Ascending aorta (tissue), 2 donors: ENCODE results near the gene NUMB. TPM values are rescaled to one million over a fixed set of nuclear protein-coding genes. Genes with fewer than 3 reads are reported as not detected.
"Not testable (repeated sequence)": the region's sequence is repeated elsewhere in the genome, so short reads cannot be mapped to it uniquely, and the experiment has no call there.

ENCODE experiments used
- DNase-seq, 2 donors: peaks; one replicate each; pipeline ENCODE4 v3.0.0-alpha.2; 2019; ENCODE audit warnings: low spot score in 2 of 2
- H3K27ac ChIP-seq, 2 donors: fragments of 200-600 bp; sonication (generic); one replicate each; pipeline ENCODE4 v1.5.1; 2016 to 2017; ENCODE audit warnings: mild to moderate bottlenecking in 1 of 2
- H3K27me3 ChIP-seq: fragments of 200-600 bp; sonication (generic); one replicate; pipeline ENCODE4 v1.5.1; 2017
- H3K36me3 ChIP-seq, 2 donors: fragments of 200-600 bp; sonication (generic); one replicate each; pipeline ENCODE4 v1.5.1; 2016
- H3K4me1 ChIP-seq, 2 donors: fragments of 200-600 bp; sonication (generic); one replicate each; pipeline ENCODE4 v1.5.1; 2016 to 2017; ENCODE audit warnings: mild to moderate bottlenecking in 1 of 2
- H3K4me3 ChIP-seq, 2 donors: fragments of 200-600 bp; sonication (generic); one replicate each; pipeline ENCODE4 v1.5.1; 2016 to 2017; ENCODE audit warnings: mild to moderate bottlenecking in 1 of 2
- H3K9me3 ChIP-seq, 2 donors: fragments of 200-600 bp; sonication (generic); one replicate each; pipeline ENCODE4 v1.5.1; 2016
- intact Hi-C: fragments of 100-400 bp; cut with DNase I; formaldehyde crosslinking; loops from one replicate; pipeline ENCODE4 v1.15.1; 2023
- total RNA-seq: library from RNA; depleted of rRNA; stranded (reverse); fragments of >200 nt; gene quantifications from one replicate; pipeline ENCODE4 v1.1.0, GENCODE V29; 2016
- TF ChIP-seq, protein P1 (sequence below), 3 experiments: fragments of 200-600 bp in 2 of 3; fragments of 450-650 bp in 1 of 3; sonication (generic) in 2 of 3; IDR thresholded peaks; one replicate each; pipeline ENCODE4 v1.5.1; 2016 to 2019; ENCODE audit warnings: antibody characterized with exemption in 3 of 3, mild to moderate bottlenecking in 1 of 3, moderate library complexity in 1 of 3

Gene NUMB
- total RNA-seq, 1 donor from 2014 or later, result 20.1 TPM

DNA sequence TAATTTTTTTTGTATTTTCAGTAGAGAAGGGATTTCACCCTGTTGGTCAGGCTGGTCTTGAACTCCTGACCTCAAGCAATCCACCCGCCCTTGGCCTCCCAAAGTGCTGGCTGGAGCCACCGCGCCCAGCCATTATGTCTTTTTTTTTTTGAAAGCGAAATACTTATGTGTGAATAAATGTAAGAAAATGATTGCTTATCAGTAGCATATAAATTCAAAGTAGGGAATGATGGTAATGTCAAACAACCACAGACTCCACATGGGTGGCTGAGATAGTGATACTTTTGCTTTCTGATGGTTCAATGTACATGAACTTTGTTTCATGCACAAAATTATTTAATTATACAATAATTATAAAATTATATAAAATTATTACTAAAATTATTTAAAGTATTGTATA lies 145.2 kb downstream of the NUMB start:
- Histone ChIP-seq H3K27me3 (no peaks in the 10 kb centered on the region), H3K36me3 (peaks cover 0 to 4% of the 10 kb centered on the region in 2 donors), H3K4me3 (no peak overlapping the region), H3K27ac (no peak overlapping the region), H3K4me1 (no peaks in the 10 kb centered on the region), H3K9me3 (no peaks in the 10 kb centered on the region)
- intact Hi-C loops, result no loop called here
- no peak for DNase-seq
- TF ChIP-seq, protein P1, sequence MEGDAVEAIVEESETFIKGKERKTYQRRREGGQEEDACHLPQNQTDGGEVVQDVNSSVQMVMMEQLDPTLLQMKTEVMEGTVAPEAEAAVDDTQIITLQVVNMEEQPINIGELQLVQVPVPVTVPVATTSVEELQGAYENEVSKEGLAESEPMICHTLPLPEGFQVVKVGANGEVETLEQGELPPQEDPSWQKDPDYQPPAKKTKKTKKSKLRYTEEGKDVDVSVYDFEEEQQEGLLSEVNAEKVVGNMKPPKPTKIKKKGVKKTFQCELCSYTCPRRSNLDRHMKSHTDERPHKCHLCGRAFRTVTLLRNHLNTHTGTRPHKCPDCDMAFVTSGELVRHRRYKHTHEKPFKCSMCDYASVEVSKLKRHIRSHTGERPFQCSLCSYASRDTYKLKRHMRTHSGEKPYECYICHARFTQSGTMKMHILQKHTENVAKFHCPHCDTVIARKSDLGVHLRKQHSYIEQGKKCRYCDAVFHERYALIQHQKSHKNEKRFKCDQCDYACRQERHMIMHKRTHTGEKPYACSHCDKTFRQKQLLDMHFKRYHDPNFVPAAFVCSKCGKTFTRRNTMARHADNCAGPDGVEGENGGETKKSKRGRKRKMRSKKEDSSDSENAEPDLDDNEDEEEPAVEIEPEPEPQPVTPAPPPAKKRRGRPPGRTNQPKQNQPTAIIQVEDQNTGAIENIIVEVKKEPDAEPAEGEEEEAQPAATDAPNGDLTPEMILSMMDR (IDR thresholded peaks at IDR 0.05), result no peak

DNA sequence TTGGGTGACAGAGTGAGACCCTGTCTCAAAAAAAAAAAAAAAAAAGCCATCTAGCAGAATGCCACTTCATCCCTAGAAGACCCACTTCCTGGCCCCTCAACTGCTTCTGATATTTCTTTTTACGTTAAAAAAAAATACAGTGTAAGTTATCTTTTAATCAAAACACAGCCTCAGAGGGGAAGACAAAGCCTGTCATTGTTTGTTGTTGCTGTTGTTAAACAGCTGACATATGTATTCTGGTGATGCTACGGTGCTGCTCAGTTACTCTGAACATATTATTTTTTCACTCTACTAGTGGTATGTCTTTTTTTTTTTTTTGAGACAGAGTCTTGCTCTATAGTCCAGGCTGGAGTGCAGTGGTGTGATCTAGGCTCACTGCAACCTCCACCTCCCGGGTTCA lies 145.7 kb downstream of the NUMB start:
- H3K9me3 ChIP-seq, result no peaks in the 10 kb centered on the region
- intact Hi-C loops, result no loop called here
- peaks cover 0 to 4% of the 10 kb centered on the region in 2 donors for H3K36me3 ChIP-seq
- H3K27ac ChIP-seq, result no peak overlapping the region
- TF ChIP-seq, protein P1 (IDR thresholded peaks at IDR 0.05), result no peak
- H3K27me3 ChIP-seq, result no peaks in the 10 kb centered on the region
- no peak for DNase-seq
- H3K4me3 ChIP-seq, result no peak overlapping the region
- no peaks in the 10 kb centered on the region for H3K4me1 ChIP-seq

DNA sequence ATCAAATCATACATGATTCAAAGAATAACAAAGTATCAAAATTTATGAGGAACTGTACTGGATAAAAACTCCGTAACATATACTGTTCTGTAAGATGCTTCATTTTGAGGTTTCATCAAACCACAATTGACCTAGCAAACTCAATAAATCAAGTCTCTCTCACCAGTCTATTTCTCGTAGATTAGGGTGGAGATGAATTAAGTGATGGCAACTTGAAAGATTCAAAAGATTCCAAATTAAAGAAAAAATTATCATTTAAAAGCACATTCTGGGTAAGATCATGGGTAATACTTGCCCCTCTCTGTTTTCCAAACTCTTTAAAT lies 146.7 kb downstream of the NUMB start:
- Histone ChIP-seq H3K4me1 (no peaks in the 10 kb centered on the region), H3K27ac (no peak overlapping the region), H3K36me3 (peaks cover 0 to 4% of the 10 kb centered on the region in 2 donors), H3K9me3 (no peaks in the 10 kb centered on the region), H3K27me3 (no peaks in the 10 kb centered on the region), H3K4me3 (no peak overlapping the region)
- DNase-seq, result no peak
- intact Hi-C loops, result no loop called here
- TF ChIP-seq, protein P1 (IDR thresholded peaks at IDR 0.05), result no peak

DNA sequence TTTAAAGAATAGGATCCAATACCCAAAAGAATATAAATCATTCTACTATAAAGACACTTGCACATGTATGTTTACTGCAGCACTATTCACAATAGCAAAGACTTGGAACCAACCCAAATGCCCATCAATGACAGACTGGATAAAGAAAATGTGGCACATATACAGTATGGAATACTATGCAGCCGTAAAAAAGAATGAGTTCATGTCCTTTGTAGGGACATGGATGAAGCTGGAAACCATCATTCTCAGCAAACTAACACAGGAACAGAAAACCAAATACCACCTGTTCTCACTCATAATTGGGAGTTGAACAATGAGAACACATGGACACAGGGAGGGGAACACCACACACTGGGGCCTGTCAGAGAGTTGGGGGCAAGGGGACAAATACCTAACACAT lies 149.1 kb downstream of the NUMB start:
- H3K9me3 ChIP-seq, H3K27me3 ChIP-seq, intact Hi-C loops, H3K4me1 ChIP-seq, H3K36me3 ChIP-seq, H3K27ac ChIP-seq, H3K4me3 ChIP-seq, DNase-seq: not testable (repeated sequence)

DNA sequence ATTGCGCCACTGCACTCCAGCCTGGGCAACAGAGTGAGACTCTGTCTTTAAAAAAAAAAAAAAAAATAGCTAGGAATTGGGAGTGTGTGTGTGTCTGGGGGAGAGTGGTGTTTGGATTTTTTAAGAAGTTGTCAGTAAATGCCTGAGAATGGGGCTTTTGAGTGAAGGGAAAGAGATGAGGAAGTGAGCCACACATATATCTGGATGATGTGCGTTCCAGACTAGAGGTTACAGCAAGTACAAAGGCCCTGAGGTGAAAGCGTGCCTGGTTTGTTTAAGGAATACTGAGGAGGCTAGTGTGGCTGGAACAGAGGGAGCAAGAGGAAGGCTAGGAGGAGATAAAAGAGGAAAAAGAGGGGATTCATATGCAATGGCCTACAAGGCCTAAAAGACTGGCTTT lies 151.1 kb downstream of the NUMB start:
- TF ChIP-seq, protein P1 (IDR thresholded peaks at IDR 0.05), result no peak
- Histone ChIP-seq H3K27ac (no peak overlapping the region), H3K4me1 (no peaks in the 10 kb centered on the region), H3K9me3 (no peaks in the 10 kb centered on the region), H3K4me3 (no peak overlapping the region), H3K27me3 (no peaks in the 10 kb centered on the region), H3K36me3 (no peaks in the 10 kb centered on the region)
- intact Hi-C loops, result no loop called here
- no peak for DNase-seq

DNA sequence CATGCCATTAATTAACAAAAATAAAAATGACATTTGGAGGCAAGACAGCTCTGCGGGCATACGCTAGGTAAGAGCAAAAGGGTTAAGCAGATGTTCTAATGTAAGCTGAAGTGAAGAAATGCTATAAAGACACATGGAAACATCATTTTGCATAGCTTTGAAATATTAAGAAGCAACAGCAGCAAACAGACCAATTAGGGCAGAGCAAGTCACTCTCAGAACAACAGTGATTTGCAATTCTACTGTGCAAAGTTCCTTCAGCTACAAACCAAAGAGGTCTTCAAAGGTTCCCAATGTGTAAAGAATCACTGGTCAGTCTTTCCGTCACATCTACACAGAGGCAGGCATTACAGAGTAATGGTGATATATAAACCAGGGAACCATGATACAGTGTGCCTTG lies 152.8 kb downstream of the NUMB start:
- Histone ChIP-seq H3K4me1 (no peaks in the 10 kb centered on the region), H3K36me3 (no peaks in the 10 kb centered on the region), H3K9me3 (no peaks in the 10 kb centered on the region), H3K4me3 (no peak overlapping the region), H3K27me3 (no peaks in the 10 kb centered on the region), H3K27ac (no peak overlapping the region)
- DNase-seq, result no peak
- intact Hi-C loops, result no loop called here
- TF ChIP-seq, protein P1 (IDR thresholded peaks at IDR 0.05), result no peak
